ENCODE data around the gene JARID2.
"Not testable (repeated sequence)": the region's sequence is repeated elsewhere in the genome, so short reads cannot be mapped to it uniquely, and the experiment has no call there.

JARID2 gene

DNA sequence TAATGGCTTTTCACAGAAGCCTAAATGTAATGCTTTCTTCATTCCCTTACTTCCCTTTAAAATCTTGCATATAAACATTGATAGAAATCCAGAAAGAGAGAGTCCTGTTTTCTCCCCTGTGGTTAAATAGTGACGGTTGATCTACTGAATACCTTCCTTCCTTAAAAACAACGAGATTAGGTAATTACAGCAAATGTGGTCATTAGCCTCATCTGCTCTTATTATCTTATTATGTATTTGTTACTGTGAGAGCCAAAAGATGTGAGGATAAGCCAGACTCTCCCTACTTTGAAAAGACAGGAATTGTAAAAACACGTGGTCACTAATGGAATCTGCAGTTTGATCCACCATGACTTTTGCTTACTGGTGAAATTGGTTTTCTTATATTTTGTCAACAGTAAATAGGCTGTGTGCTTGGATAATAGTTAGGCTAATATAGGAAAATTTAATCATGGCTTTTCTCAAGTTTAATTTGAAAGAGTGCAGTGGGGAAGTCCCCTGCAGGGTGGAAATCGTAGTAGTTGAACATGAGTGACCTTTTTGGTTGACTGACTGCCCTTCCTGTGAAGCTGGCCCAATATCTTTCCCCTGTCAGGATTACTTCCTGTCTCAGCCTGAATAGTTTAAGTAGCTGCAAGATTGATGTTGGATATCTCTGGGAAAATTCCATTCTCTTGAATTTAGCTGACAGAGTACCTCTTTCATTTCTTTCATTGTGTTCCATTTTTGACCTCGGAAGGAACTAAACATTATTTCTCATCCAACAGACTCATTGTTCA, 62.8 kb downstream of the JARID2 start:
- DNase-seq (ENCODE audit: low read depth in 2 of 2): no peak

DNA sequence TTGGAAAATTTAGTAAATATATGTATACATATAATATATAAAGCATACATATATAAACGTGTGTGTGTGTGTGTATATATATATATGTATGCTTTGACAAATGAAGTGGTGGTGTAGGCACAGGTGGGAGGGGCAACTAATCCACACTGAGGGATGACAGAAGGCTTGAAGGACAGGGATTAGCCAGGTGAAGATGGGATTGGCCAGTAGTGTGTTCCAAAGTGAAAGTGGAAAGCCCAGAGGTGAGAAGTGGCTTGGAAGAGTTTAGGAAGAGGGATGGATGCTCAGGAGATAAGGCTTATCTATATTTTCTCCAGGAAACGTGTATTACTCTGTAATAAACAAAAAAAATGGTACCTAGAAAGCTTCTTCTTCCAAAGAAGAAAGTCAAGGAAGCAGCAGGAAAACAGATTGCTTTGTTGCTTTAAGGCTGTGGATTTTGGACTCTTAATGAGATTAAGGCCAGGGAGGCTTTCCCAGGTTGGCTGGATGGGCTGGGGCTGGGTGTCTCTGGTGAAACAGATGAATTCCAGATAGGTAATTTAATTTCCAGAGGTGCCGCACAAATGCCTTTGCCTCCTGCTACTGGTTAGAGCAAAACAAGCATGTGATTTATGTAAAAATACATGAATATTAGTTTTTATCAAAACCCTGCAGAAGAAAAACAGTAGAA, 63.9 kb downstream of the JARID2 start:
- DNase-seq (ENCODE audit: low read depth in 2 of 2): no peak

DNA sequence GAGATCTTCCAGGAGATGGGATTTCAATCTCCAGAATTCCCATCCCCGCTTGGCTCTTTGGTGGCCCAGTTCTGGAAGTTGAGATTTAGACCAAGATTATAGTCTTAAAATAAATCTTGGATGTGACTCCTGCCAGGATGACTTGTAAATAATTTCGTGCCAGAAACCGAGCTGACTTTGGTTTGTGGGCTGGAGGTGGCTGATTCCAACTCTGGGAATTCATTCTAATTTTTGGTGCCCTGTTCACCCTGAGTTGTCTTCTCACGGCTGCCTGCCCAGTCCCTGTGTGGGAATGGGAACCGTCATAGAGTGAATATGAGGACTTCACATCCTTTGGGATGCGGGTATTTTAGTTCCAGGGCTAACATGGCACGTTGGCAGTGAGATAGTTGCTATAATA, 64.8 kb downstream of the JARID2 start:
- no peak for DNase-seq (ENCODE audit: low read depth in 2 of 2)

DNA sequence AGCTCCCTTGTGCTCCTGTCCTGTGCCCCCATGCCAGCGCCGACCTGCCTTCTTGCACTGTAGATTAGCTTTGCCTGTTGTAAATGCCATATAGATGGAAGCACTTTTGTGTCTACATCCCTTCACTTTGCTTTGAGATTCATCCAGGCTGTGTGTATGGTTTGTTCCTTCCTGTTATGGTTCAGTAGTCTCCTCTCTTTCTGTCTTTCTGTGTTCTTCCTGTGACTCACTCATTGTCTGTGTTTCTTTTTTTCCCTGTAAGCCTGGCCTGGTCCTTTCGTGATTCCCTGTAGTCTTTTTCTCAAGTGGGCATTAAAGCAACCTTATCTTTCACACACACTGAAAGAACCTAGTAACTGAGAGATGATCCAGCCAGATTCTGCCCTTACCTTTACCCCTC, 66.6 kb downstream of the JARID2 start:
- DNase-seq (ENCODE audit: low read depth in 2 of 2): no peak

DNA sequence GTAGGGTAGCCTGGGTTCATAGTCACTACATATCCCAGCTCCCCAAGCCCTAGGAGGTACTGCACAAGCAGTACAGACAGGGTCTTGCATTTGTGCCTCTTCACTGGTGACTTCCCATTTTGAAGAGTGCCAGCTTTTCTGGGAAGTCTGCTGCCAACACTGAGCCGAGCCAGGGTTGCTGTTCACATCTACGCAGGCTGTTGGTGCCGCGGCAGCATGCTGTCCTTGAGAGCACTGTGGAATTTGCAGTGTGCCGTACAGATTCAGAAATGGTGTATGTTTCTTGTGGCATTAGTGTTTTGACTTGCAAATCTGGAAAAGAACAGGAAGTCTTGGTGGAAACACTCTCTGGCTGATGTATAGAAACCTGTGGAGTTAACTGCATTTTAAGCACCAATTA, 67.5 kb downstream of the JARID2 start:
- DNase-seq (ENCODE audit: low read depth in 2 of 2): no peak

DNA sequence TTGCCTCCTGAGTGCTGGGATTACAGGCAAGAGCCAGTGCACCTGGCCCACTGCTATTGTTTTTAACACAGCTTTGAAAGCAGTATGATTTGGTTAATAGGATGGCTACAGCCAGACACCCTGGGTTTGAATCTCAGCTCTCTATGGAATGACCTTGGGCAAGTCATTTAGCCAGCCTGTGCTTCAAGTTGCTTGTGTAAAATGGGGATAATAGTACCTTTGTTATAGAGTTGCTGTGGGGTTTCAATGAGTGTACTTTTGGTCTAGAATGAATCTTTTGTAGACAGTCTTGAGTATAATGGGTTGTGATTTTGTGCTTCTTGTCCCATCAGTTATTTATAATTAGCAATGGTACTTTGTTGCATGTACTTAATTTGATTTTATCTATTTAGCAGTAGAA, 70.9 kb downstream of the JARID2 start:
- no peak for DNase-seq (ENCODE audit: low read depth in 2 of 2)

DNA sequence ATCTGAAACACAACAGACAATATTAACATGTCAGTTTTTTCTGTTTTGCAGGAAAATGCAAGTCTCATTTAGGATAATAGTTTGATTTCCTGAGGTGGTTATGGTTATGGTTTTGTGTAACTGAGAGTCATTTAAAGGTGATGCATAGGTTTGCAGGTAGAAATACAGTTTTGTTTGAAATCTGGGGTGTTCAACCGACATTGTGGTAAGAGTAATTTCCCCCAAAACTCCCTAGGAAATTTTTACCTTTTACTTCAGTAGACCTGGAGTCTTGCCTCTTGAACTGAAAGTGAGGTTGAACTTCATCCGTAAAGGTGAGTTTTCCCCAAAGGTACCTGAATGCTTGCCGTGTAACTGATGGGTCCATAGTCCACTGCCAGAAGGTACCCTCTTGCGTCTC, 71.4 kb downstream of the JARID2 start:
- no peak for DNase-seq (ENCODE audit: low read depth in 2 of 2)

DNA sequence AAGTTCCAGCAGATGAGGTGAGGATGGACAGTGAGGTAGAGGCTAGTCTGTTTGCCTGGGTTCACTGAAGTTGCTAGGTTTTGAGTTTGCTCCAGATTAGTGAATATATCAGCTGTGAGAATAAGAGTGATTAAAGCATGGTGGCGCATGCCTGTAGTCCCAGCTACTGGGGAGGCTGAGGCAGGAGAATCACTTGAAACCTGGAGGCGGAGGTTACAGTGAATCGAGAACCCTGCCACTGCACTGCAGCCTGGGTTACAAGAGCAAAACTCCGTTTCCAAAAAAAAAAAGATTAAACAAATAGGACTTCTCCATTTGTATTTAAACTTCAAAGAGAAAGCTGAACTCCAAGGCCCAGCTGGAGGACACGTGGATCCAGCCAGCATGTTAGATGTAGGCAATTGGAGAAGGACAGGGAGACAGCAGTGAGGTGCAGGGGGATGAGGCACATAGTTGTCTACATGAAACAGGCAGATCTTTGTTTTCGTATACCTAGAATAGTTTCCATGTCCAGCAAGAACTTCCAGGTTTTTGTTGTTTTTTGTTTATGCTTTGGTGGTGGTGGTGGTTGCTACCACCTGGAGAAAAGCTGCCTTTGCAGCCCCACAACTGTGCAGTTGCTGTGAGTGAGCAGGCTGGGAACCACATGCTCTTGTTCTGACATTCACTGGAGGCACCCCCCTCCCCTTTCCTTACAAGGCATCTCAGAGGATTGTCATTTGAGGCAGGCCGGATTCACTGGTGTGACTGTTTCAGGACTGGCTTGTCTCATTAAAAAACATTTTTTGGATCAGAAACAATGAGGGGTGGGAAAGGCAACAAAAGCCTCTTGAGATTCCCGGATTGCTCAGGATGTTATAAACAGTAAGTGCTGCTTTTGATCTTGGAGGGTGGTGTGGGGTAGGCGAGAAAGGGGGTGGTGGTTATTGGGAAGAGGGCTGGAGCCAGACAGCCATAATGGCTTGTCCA, 72.3 kb downstream of the JARID2 start:
- DNase-seq (ENCODE audit: low read depth in 2 of 2): no peak

DNA sequence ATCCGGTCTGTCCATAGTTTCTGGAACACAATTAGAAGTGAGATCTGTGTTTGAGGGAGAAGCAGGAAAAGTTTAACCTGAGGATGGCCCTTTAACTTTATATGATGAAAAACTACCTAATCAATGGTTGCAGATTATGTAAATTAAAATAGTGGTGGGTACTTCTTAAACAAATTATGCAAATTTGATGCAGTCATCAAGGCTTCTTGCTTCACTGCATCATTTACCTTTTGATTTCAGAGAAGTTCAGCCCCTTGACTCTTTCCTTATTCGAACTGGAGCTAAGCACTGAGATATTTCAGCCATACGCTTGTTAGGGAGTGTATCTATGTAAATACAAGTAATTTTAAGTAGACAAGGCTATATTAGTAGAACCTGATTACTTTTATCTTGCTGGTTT, 73.8 kb downstream of the JARID2 start:
- no peak for DNase-seq (ENCODE audit: low read depth in 2 of 2)

DNA sequence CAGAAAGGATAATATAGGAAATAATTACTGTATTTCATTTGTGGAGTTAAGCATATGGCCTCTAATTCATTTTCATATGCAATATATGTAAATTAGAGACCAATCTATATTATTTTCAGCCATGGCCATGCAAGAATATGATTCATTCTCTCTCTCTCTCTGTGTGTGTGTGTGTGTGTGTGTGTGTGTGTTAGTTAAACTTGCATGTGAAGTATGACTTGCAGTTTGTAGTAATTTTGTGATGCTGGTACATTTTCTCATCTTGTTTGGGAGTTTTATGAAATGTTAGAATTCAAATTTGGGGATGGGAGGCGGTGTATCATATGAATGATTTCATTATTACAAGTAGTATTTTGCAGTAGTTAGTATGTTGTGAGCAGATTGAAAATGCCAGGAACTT, 74.8 kb downstream of the JARID2 start:
- no peak for DNase-seq (ENCODE audit: low read depth in 2 of 2)

DNA sequence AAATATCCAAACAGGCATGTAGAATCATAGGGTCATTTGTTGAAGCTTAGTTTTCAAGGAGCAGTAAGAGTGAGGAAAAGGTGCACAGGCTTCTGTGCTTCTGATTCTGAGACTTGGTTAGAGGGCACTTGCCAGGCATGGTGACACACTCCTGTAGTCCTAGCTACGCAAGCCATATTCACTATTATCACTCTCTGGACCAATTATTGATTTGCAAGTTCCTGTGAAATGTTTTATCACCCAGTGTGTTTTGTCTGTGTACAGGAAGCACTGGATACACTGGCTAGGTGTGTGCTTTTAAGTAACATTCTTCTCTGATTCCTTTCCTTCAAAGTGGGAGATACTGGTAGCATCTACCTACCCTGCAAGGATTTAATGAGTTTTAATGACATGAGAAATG, 76.3 kb downstream of the JARID2 start:
- DNase-seq (ENCODE audit: low read depth in 2 of 2): no peak

DNA sequence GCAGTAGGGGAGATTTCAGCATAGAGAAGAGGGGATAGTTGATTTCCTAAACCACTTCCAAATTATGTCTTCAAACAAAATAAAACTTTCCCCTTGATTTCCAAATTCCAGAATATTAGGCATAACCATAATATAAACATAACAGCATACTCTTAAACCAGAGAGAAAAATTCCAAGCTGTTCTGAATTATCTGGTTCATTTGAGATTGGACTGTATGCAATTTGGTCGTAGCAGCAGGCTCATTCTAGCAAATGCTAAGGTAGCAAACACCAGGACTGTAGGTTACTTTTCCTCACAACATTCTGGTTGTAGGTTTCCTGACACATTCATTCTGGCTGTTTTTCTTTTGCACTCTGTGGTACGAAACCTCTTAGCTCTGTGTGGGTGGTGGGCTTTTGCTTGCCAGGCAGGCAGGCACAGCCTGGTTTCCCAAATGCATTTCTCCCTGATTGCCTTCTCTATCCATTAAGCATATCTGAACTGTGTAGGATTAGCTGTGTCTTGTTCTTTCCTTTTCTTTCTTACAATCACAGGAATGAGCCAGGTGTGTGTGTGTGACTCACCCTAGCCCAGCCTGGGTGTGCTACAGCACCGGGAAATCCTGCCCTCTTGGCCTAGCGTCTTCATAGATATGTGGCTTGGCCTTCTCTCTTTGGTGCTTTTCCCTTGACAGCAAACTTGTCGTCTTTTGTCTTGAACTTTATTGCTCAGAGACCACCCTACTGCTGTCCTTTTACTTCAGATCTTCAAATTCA, 77.1 kb downstream of the JARID2 start:
- no peak for DNase-seq (ENCODE audit: low read depth in 2 of 2)

DNA sequence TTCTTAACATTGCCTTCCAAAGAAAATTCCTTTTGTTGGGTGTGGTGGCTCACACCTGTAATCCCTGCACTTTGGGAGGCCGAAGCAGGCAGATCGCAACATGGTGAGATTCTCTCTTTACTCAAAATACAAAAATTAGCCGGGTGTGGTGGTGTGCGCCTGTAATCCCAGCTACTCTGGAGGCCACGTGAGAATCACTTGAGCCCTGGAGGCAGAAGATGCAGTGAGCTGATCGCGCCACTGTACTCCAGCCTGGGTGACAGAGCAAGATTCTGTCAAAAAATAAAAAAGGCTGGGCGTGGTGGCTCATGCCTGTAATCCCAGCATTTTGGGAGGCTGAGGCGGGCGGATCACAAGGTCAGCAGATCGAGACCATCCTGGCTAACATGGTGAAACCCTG, 77.7 kb downstream of the JARID2 start:
- DNase-seq (ENCODE audit: low read depth in 2 of 2): not testable (repeated sequence)

DNA sequence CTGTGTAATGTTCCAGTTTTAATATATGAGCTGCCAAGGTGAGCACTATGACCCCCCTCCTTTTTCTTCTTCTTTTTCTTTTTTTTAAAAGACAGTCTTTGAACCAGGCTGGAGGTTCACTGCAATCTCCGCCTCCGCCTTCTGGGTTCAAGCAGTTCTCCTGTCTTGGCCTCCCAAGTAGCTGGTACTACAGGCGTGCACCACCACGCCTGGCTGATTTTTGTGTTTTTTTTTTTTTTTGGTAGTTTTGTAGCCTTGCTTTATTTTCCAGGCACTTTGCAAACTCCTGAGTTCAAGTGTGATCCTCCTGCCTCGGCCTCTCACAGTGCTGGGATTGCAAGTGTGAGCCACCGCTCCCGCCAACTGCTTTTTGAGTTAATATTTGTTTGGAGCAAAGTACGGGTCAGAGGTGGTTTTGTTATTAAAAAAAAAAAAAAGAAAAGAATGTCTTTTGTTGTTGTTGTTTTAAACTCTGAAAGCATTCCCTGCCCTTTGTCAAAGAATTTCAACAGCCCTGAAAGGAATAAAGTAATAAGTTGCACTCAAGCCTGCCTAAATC, 78.6 kb downstream of the JARID2 start:
- DNase-seq (ENCODE audit: low read depth in 2 of 2): no peak

DNA sequence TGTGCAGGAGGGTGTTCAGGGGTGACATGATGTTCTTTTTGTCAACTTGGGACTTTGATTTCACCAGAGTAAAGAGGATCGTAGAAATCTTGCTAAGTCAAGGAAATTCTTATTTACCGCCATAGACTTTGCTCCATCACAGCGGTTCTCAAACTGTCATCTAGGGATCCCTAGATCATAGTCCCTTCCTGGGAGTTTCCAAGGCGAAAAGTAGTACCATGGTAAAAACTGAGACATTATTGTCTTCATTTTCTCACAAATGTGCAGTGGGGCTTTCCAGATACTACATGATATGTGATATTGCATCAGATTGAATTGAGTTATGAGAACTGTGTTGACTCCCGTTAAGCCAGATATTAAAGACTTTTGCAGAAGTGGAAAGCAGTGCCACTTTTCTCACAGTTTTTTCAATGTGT, 79.7 kb downstream of the JARID2 start:
- DNase-seq (ENCODE audit: low read depth in 2 of 2): no peak

DNA sequence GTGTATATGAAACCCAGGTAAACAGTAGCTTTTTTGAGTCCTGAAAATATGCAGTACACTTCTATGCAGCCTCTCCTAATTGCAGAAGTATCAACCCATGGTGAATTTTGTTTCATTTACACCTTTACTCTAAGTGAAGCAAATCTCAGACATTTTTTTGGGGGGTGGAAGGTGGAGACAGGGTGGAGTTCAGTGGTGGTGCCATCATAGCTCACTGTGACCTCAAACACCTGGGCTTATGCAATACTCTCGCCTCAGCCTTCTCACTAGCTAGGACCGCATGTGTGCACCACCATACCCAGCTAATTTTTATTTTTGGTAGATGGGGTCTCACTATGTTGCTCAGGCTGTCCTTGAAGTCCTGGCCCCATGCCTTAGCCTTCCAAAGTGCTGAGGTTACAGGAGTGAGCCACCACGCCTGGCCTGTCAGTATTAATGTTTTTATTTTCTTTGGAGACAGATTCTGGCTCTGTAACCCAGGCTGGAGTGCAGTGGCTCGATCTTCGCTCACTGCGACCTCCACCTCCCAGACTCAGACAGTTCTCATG, 80.3 kb downstream of the JARID2 start:
- no peak for DNase-seq (ENCODE audit: low read depth in 2 of 2)

DNA sequence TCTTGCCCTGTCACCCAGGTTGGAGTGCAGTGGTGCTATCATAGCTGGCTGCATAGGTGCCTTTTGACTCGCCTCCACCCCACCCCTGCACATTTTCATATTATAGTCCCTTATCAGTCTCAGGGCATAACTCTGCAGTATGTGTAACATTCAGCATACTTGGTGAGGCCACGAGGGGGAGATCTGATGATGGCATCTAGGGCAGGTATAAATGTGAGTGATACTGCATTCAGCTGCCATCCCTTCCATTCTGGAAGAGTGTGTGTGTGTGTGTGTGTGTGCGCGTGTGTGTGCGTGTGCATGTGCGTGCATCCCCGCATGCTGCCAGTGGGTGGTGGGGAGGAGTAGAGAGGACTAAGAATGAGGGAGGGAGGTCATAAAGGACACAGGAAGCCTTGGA, 81.4 kb downstream of the JARID2 start:
- DNase-seq (ENCODE audit: low read depth in 2 of 2): peak in 1 of 2 donors; percentile 12

DNA sequence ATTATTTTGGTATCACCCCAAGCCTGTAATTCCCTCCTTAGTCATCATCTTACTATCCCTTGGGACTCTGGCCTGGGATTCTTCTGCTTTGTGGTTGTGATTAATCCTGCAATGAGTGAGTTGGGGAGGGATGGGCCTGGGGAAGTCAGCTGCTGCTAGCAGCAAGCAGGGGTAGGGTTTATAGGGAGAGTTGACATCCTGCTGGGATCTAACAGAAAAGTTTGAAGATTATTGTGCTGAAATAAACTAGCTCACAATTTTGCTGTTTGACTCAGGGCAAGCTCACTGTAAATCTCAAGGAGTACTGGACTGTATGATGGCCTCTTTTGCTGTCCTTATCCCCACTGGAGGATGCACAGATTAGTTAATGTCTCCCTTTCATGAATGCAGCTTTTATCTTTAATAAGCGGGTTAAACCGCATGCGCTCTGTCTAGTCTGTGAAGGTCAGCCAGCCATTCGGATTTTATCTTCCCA, 83.4 kb downstream of the JARID2 start:
- no peak for DNase-seq (ENCODE audit: low read depth in 2 of 2)

DNA sequence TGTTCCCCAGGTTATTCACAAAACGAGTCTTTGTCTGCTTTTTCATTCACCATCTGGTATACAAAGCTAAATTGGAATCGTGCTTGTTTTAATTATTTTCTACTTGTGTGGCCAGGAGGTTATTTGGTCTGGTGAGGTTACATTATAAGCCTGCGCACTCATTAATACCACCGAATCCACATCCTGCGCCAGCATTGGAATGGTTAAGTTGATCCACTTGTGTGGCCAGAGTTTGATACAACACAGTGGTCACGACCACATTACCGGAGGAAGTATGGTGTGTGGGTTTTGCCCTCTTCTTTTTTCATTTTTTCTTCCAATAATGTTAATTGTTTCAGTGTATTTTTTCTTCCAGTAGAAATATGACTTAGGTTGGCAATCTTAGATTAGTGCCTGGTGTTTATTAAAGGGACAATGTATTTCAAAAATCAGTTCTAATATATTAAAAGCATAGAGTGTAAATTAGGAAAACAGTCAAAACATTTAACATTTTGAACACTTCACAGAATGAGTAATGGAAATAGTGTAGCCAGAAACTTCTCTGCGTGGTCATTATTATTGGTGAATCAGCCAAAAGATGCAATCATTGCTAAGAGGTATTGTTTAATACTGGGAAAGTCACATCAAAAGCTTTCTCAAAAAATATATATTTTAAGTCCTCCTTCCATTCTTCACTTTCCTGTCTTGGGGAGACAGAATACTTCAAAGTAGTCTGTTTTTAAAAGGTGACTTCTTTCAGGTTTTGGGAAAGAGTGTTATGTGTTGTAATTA, 84.5 kb downstream of the JARID2 start:
- no peak for DNase-seq (ENCODE audit: low read depth in 2 of 2)

DNA sequence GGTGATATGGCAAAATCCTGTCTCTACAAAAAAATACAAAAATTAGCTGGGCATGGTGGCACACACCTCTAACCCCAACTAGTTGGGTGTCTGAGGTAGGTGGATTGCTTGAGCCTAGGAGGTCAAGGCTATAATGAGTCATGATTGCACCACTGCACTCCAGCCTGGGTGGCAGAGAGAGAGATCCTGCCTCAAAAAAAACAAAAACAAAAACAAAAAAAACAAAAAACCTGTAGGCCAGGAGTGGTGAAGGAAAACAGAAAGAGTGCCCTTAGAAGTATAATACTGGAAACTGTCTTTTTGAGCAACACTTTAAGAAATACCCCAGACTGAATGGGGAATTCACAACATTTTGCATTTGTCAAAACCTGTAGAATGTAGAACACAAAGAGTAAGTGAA, 85.3 kb downstream of the JARID2 start:
- DNase-seq (ENCODE audit: low read depth in 2 of 2): no peak
